Fibroblast of the conjunctiva (primary cell): ENCODE measurements around the gene DAPK1.
"Not testable (repeated sequence)": the region's sequence is repeated elsewhere in the genome, so short reads cannot be mapped to it uniquely, and the experiment has no call there.

Source experiments
- DNase-seq: peaks from one replicate; pipeline ENCODE4 v3.0.0-alpha.2; 2010; ENCODE audit warnings: low read depth

Gene DAPK1

GRCh38 chr9:87498046-87498810 is 561 bp downstream of the DAPK1 start:
- DNase-seq = no peak

GRCh38 chr9:87498811-87499360 is 1.2 kb downstream of the DAPK1 start:
- no peak for DNase-seq

- DNase-seq = no peak
Observed at GRCh38 chr9:87499424-87500017, 1.9 kb downstream of the DAPK1 start.

GRCh38 chr9:87500491-87501270 is 3.0 kb downstream of the DAPK1 start:
- no peak for DNase-seq

GRCh38 chr9:87501271-87501656 is 3.6 kb downstream of the DAPK1 start:
- DNase-seq = not testable (repeated sequence)

GRCh38 chr9:87501806-87502205 is 4.1 kb downstream of the DAPK1 start:
- no peak for DNase-seq

- DNase-seq = no peak
Observed at GRCh38 chr9:87502391-87503221, 4.9 kb downstream of the DAPK1 start.

GRCh38 chr9:87503430-87503829 is 5.8 kb downstream of the DAPK1 start:
- DNase-seq = no peak

- DNase-seq = no peak
Observed at GRCh38 chr9:87503927-87504326, 6.3 kb downstream of the DAPK1 start.

- DNase-seq = no peak
Observed at GRCh38 chr9:87504938-87505337, 7.3 kb downstream of the DAPK1 start.

- no peak for DNase-seq
Observed at GRCh38 chr9:87505869-87506678, 8.4 kb downstream of the DAPK1 start.

- no peak for DNase-seq
Observed at GRCh38 chr9:87507576-87507975, 9.9 kb downstream of the DAPK1 start.

GRCh38 chr9:87510252-87510683 is 12.6 kb downstream of the DAPK1 start:
- DNase-seq = no peak

- no peak for DNase-seq
Observed at GRCh38 chr9:87512311-87512710, 14.6 kb downstream of the DAPK1 start.

- DNase-seq = no peak
Observed at GRCh38 chr9:87513161-87513560, 15.5 kb downstream of the DAPK1 start.

- DNase-seq = no peak
Observed at GRCh38 chr9:87513880-87514535, 16.3 kb downstream of the DAPK1 start.

- DNase-seq = no peak
Observed at GRCh38 chr9:87515006-87515405, 17.3 kb downstream of the DAPK1 start.

GRCh38 chr9:87515588-87516221 is 18.0 kb downstream of the DAPK1 start:
- no peak for DNase-seq

- DNase-seq = no peak
Observed at GRCh38 chr9:87516222-87516925, 18.7 kb downstream of the DAPK1 start.
